GM23338 (cell line): ENCODE data around the gene DDI2. TPM values are rescaled to one million over a fixed set of nuclear protein-coding genes. Genes with fewer than 3 reads are reported as not detected.

Experiments
- ATAC-seq: fragments of 200-7000 bp; cut with Tn5 transposase; 3 replicates; pipeline ENCODE4 v1.9.1; 2020
- DNase-seq: peaks from one replicate; pipeline ENCODE4 v3.0.0-alpha.2; 2015; ENCODE audit warnings: low spot score
- H2AFZ ChIP-seq: fragments of 200-600 bp; sonication (generic); 2 replicates; pipeline ENCODE4 v1.8.0; 2016; ENCODE audit warnings: antibody characterized with exemption, mild to moderate bottlenecking, moderate library complexity
- H3F3A ChIP-seq: fragments of 200-600 bp; sonication (generic); replicated peaks from 2 replicates; pipeline ENCODE4 v1.8.0; 2017; ENCODE audit warnings: antibody characterized with exemption, mixed run types, low read depth
- H3K27ac ChIP-seq: fragments of 200-600 bp; sonication (generic); 2 replicates; pipeline ENCODE4 v1.6.1; 2016; ENCODE audit warnings: low read depth
- H3K27me3 ChIP-seq: fragments of 200-600 bp; sonication (generic); 2 replicates; pipeline ENCODE4 v1.8.0; 2016; ENCODE audit warnings: mild to moderate bottlenecking, mixed run types, moderate library complexity; ENCODE audit not compliant: insufficient read depth
- H3K36me3 ChIP-seq: fragments of 200-600 bp; sonication (generic); 2 replicates; pipeline ENCODE4 v1.8.0; 2016; ENCODE audit warnings: mild to moderate bottlenecking; ENCODE audit not compliant: insufficient read depth
- H3K4me1 ChIP-seq: fragments of 200-600 bp; sonication (generic); 2 replicates; pipeline ENCODE4 v1.8.0; 2016; ENCODE audit warnings: mild to moderate bottlenecking, moderate library complexity; ENCODE audit not compliant: insufficient read depth
- H3K4me2 ChIP-seq: fragments of 200-600 bp; sonication (generic); 2 replicates; pipeline ENCODE4 v1.7.1; 2017; ENCODE audit warnings: mixed run types
- H3K4me3 ChIP-seq: fragments of 200-600 bp; sonication (generic); 2 replicates; pipeline ENCODE4 v1.6.1; 2016; ENCODE audit warnings: mixed run types
- H3K79me2 ChIP-seq: fragments of 200-600 bp; sonication (generic); replicated peaks from 2 replicates; pipeline ENCODE4 v1.8.0; 2017; ENCODE audit warnings: mild to moderate bottlenecking; ENCODE audit not compliant: insufficient read depth
- H3K9me2 ChIP-seq: fragments of 200-600 bp; sonication (generic); 2 replicates; pipeline ENCODE4 v1.8.0; 2017; ENCODE audit not compliant: insufficient read depth
- H4K20me1 ChIP-seq: fragments of 200-600 bp; sonication (generic); replicated peaks from 2 replicates; pipeline ENCODE4 v1.8.0; 2017; ENCODE audit warnings: mild to moderate bottlenecking; ENCODE audit not compliant: insufficient read depth
- H3K27ac Mint-ChIP-seq: 2 replicates; pipeline ENCODE4 v1.8.0; 2020; ENCODE audit warnings: inconsistent platforms, mild to moderate bottlenecking, moderate library complexity, mixed read lengths
- H3K27me3 Mint-ChIP-seq: 3 replicates; pipeline ENCODE4 v1.8.0; 2022; ENCODE audit warnings: low read depth, mild to moderate bottlenecking, moderate library complexity, mixed read lengths, inconsistent platforms; ENCODE audit not compliant: insufficient read depth, poor library complexity
- H3K36me3 Mint-ChIP-seq: 3 replicates; pipeline ENCODE4 v1.8.0; 2021; ENCODE audit warnings: low read depth, mild to moderate bottlenecking, inconsistent platforms, moderate library complexity, mixed read lengths
- H3K4me1 Mint-ChIP-seq: 3 replicates; pipeline ENCODE4 v1.8.0; 2020; ENCODE audit warnings: mild to moderate bottlenecking, inconsistent platforms, mixed read lengths
- H3K4me3 Mint-ChIP-seq: 3 replicates; pipeline ENCODE4 v1.8.0; 2021; ENCODE audit warnings: moderate library complexity, mild to moderate bottlenecking, inconsistent platforms, mixed read lengths
- H3K9me3 Mint-ChIP-seq: 3 replicates; pipeline ENCODE4 v1.8.0; 2020; ENCODE audit warnings: moderate library complexity, mild to moderate bottlenecking, inconsistent platforms, mixed read lengths
- CREB1 ChIP-seq: fragments of 250-450 bp; sonication (Bioruptor Pico); IDR thresholded peaks from 2 replicates; pipeline ENCODE4 v1.5.0; 2020; ENCODE audit warnings: low read depth, mild to moderate bottlenecking, moderate library complexity
- ETS1 ChIP-seq: IDR thresholded peaks from 2 replicates; pipeline ENCODE4 v1.6.1; 2016; ENCODE audit warnings: antibody characterized with exemption
- EZH2 ChIP-seq: fragments of 200-600 bp; sonication (generic); IDR thresholded peaks from one replicate; pipeline ENCODE4 v1.8.0; 2017; ENCODE audit warnings: antibody characterized with exemption, mild to moderate bottlenecking, low read depth; ENCODE audit not compliant: unreplicated experiment
- EZH2phosphoT487 ChIP-seq: fragments of 200-600 bp; sonication (generic); IDR thresholded peaks from one replicate; pipeline ENCODE4 v1.8.1; 2018; ENCODE audit warnings: antibody characterized with exemption; ENCODE audit not compliant: unreplicated experiment
- JUNB ChIP-seq: IDR thresholded peaks from one replicate; pipeline ENCODE4 v1.6.1; 2016; ENCODE audit warnings: antibody characterized with exemption; ENCODE audit not compliant: unreplicated experiment
- NANOG ChIP-seq: IDR thresholded peaks from 2 replicates; pipeline ENCODE4 v1.6.1; 2016; ENCODE audit warnings: antibody characterized with exemption, borderline replicate concordance
- POLR2AphosphoS5 ChIP-seq: IDR thresholded peaks from 2 replicates; pipeline ENCODE4 v1.6.1; 2016; ENCODE audit warnings: antibody characterized with exemption, low read depth
- STAT1 ChIP-seq: IDR thresholded peaks from one replicate; pipeline ENCODE4 v1.6.1; 2016; ENCODE audit warnings: antibody characterized with exemption; ENCODE audit not compliant: unreplicated experiment
- ZNF114 ChIP-seq: fragments of 250-450 bp; sonication (Bioruptor Pico); IDR thresholded peaks from 2 replicates; pipeline ENCODE4 v1.5.0; 2020; ENCODE audit warnings: mild to moderate bottlenecking, moderate library complexity
- ZNF331 ChIP-seq: fragments of 250-450 bp; sonication (Bioruptor Pico); IDR thresholded peaks from 2 replicates; pipeline ENCODE4 v1.5.0; 2020; ENCODE audit warnings: low read depth, mild to moderate bottlenecking, moderate library complexity
- polyA plus RNA-seq: library from polyadenylated mRNA; unstranded; fragments of >200 nt; fragmentation: Nextera tagmentation; extraction: Ambion mirVana; gene quantifications from 2 replicates; pipeline ENCODE4 v1.2.1, GENCODE V29; 2016
- total RNA-seq: library from RNA; depleted of rRNA; stranded (reverse); fragments of >200 nt; shearing (Covaris generic); gene quantifications from 2 replicates; pipeline ENCODE4 v1.2.3, GENCODE V29; 2014
- TF ChIP-seq, protein P1 (sequence below), 2 experiments: fragments of 200-600 bp in 1 of 2; sonication (generic) in 1 of 2; conservative IDR thresholded peaks; 2 replicates each; pipeline versions ENCODE4 v1.5.1 to v1.6.1; 2016 to 2017; ENCODE audit warnings: antibody characterized with exemption in 2 of 2, low read depth in 2 of 2, mild to moderate bottlenecking in 2 of 2, moderate library complexity in 1 of 2
- TF ChIP-seq, protein P2 (sequence below): fragments of 250-450 bp; sonication (Bioruptor Pico); IDR thresholded peaks from 2 replicates; pipeline ENCODE4 v1.5.0; 2020; ENCODE audit warnings: mild to moderate bottlenecking, moderate library complexity

The DDI2 gene
- total and polyA plus RNA-seq, 2 experiments from 2014 or later, result 8.0 to 43.3 TPM

- TF ChIP-seq, protein P1, sequence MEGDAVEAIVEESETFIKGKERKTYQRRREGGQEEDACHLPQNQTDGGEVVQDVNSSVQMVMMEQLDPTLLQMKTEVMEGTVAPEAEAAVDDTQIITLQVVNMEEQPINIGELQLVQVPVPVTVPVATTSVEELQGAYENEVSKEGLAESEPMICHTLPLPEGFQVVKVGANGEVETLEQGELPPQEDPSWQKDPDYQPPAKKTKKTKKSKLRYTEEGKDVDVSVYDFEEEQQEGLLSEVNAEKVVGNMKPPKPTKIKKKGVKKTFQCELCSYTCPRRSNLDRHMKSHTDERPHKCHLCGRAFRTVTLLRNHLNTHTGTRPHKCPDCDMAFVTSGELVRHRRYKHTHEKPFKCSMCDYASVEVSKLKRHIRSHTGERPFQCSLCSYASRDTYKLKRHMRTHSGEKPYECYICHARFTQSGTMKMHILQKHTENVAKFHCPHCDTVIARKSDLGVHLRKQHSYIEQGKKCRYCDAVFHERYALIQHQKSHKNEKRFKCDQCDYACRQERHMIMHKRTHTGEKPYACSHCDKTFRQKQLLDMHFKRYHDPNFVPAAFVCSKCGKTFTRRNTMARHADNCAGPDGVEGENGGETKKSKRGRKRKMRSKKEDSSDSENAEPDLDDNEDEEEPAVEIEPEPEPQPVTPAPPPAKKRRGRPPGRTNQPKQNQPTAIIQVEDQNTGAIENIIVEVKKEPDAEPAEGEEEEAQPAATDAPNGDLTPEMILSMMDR (conservative IDR thresholded peaks at IDR 0.05; ENCODE audit: low read depth in 2 of 2), result no peak
- TF ChIP-seq EZH2 (no peak), ZNF114 (no peak), CREB1 (CRISPR knock-in tag) (no peak)
These were observed 79.8 kb downstream of the DDI2 start (continued) for GRCh38 chr1:15696956-15697521.

- Histone ChIP-seq H4K20me1 (no peaks in the 10 kb centered on the region; the same call in 1 of the 2 replicates), H3K36me3 (no peaks in the 10 kb centered on the region), H3K27me3 (no peaks in the 10 kb centered on the region), H3K4me3 (no peak overlapping the region), H3K4me1 (no peaks in the 10 kb centered on the region), H3K79me2 (peaks cover 37% of the 10 kb centered on the region), H3K4me2 (no peak overlapping the region), H3K9me2 (no peaks in the 10 kb centered on the region), H3K27ac (no peak overlapping the region), H2AFZ (no peak overlapping the region), H3F3A (0 out of 2 replicates have a peak, but pooled peaks cover 4% of the 10 kb centered on the region)
- no peak overlapping the region for H3K27ac Mint-ChIP-seq
- H3K36me3 Mint-ChIP-seq, result peaks cover 12% of the 10 kb centered on the region; the same call in 2 of the 3 replicates
- H3K27me3 Mint-ChIP-seq, result peaks cover 3% of the 10 kb centered on the region
- peaks cover under 1% of the 10 kb centered on the region for H3K4me1 Mint-ChIP-seq
- no peak overlapping the region for H3K4me3 Mint-ChIP-seq
- DNase-seq (no peak), ATAC-seq (no peak)
- no peaks in the 10 kb centered on the region for H3K9me3 Mint-ChIP-seq
- TF ChIP-seq CREB1 (CRISPR knock-in tag) (no peak), EZH2 (no peak), ZNF114 (no peak), ZNF331 (no peak), STAT1 (no peak), EZH2phosphoT487 (no peak), ETS1 (no peak), JUNB (no peak), POLR2AphosphoS5 (no peak), NANOG (no peak)
- TF ChIP-seq, protein P2, sequence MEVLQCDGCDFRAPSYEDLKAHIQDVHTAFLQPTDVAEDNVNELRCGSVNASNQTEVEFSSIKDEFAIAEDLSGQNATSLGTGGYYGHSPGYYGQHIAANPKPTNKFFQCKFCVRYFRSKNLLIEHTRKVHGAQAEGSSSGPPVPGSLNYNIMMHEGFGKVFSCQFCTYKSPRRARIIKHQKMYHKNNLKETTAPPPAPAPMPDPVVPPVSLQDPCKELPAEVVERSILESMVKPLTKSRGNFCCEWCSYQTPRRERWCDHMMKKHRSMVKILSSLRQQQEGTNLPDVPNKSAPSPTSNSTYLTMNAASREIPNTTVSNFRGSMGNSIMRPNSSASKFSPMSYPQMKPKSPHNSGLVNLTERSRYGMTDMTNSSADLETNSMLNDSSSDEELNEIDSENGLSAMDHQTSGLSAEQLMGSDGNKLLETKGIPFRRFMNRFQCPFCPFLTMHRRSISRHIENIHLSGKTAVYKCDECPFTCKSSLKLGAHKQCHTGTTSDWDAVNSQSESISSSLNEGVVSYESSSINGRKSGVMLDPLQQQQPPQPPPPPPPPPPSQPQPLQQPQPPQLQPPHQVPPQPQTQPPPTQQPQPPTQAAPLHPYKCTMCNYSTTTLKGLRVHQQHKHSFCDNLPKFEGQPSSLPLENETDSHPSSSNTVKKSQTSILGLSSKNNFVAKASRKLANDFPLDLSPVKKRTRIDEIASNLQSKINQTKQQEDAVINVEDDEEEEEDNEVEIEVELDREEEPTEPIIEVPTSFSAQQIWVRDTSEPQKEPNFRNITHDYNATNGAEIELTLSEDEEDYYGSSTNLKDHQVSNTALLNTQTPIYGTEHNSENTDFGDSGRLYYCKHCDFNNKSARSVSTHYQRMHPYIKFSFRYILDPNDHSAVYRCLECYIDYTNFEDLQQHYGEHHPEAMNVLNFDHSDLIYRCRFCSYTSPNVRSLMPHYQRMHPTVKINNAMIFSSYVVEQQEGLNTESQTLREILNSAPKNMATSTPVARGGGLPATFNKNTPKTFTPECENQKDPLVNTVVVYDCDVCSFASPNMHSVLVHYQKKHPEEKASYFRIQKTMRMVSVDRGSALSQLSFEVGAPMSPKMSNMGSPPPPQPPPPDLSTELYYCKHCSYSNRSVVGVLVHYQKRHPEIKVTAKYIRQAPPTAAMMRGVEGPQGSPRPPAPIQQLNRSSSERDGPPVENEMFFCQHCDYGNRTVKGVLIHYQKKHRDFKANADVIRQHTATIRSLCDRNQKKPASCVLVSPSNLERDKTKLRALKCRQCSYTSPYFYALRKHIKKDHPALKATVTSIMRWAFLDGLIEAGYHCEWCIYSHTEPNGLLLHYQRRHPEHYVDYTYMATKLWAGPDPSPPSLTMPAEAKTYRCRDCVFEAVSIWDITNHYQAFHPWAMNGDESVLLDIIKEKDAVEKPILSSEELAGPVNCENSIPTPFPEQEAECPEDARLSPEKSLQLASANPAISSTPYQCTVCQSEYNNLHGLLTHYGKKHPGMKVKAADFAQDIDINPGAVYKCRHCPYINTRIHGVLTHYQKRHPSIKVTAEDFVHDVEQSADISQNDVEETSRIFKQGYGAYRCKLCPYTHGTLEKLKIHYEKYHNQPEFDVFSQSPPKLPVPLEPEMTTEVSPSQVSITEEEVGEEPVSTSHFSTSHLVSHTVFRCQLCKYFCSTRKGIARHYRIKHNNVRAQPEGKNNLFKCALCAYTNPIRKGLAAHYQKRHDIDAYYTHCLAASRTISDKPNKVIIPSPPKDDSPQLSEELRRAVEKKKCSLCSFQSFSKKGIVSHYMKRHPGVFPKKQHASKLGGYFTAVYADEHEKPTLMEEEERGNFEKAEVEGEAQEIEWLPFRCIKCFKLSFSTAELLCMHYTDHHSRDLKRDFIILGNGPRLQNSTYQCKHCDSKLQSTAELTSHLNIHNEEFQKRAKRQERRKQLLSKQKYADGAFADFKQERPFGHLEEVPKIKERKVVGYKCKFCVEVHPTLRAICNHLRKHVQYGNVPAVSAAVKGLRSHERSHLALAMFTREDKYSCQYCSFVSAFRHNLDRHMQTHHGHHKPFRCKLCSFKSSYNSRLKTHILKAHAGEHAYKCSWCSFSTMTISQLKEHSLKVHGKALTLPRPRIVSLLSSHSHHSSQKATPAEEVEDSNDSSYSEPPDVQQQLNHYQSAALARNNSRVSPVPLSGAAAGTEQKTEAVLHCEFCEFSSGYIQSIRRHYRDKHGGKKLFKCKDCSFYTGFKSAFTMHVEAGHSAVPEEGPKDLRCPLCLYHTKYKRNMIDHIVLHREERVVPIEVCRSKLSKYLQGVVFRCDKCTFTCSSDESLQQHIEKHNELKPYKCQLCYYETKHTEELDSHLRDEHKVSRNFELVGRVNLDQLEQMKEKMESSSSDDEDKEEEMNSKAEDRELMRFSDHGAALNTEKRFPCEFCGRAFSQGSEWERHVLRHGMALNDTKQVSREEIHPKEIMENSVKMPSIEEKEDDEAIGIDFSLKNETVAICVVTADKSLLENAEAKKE (CRISPR knock-in tag), result no peak
- TF ChIP-seq, protein P1 (conservative IDR thresholded peaks at IDR 0.05; ENCODE audit: low read depth in 2 of 2), result no peak
These were observed 80.9 kb downstream of the DDI2 start for GRCh38 chr1:15698201-15698600.
